Keratinocyte (primary cell): ENCODE data around the gene ABHD13. TPM values are rescaled to one million over a fixed set of nuclear protein-coding genes. Genes with fewer than 3 reads are reported as not detected.
"Not testable (repeated sequence)": the region's sequence is repeated elsewhere in the genome, so short reads cannot be mapped to it uniquely, and the experiment has no call there.

ENCODE experiments used
- DNase-seq: peaks from one replicate; pipeline ENCODE4 v3.0.0-alpha.2; 2011; ENCODE audit warnings: low read depth, missing footprints, low spot score
- FAIRE-seq: peaks from 2 replicates; lab custom pipeline; 2011; peaks lifted over from hg19 to GRCh38; lab: Jason Lieb, UNC
- H2AFZ ChIP-seq: 2 replicates; pipeline ENCODE4 v1.6.0; 2012; ENCODE audit warnings: low read length, control low read depth, inconsistent platforms; ENCODE audit not compliant: control insufficient read depth
- H3K27ac ChIP-seq: 2 replicates; pipeline ENCODE4 v1.5.1; 2011; ENCODE audit warnings: low read length; ENCODE audit not compliant: control insufficient read depth, insufficient read depth
- H3K27me3 ChIP-seq: 3 replicates; pipeline ENCODE4 v1.6.0; 2011; ENCODE audit warnings: low read length; ENCODE audit not compliant: control insufficient read depth, insufficient read depth; ENCODE audit errors: extremely low read depth
- H3K36me3 ChIP-seq, 2 experiments: 2 replicates in 1 of 2; 3 replicates in 1 of 2; pipeline ENCODE4 v1.5.1; 2011; ENCODE audit warnings: low read length in 2 of 2, mild to moderate bottlenecking in 1 of 2; ENCODE audit not compliant: control insufficient read depth in 2 of 2, insufficient read depth in 2 of 2; ENCODE audit errors: extremely low read depth in 1 of 2
- H3K4me1 ChIP-seq: 3 replicates; pipeline ENCODE4 v1.5.1; 2011; ENCODE audit warnings: low read length; ENCODE audit not compliant: control insufficient read depth, insufficient read depth; ENCODE audit errors: extremely low read depth
- H3K4me2 ChIP-seq: 3 replicates; pipeline ENCODE4 v1.6.0; 2011; ENCODE audit warnings: low read depth, low read length; ENCODE audit not compliant: control insufficient read depth, insufficient read depth; ENCODE audit errors: extremely low read depth
- H3K4me3 ChIP-seq, 3 experiments: fragments of 200-600 bp in 1 of 3; sonication (generic) in 1 of 3; 2 replicates in 2 of 3; 3 replicates in 1 of 3; pipeline ENCODE4 v1.5.1; 2011 to 2016; ENCODE audit warnings: low read length in 3 of 3, mild to moderate bottlenecking in 3 of 3, control low read depth in 2 of 3, inconsistent platforms in 1 of 3, low read depth in 1 of 3, mixed read lengths in 1 of 3, mixed run types in 1 of 3, moderate library complexity in 1 of 3; ENCODE audit not compliant: control insufficient read depth in 2 of 3, insufficient read depth in 2 of 3; ENCODE audit errors: extremely low read depth in 1 of 3
- H3K79me2 ChIP-seq: 2 replicates; pipeline ENCODE4 v1.6.0; 2012; ENCODE audit warnings: low read length; ENCODE audit not compliant: control insufficient read depth, insufficient read depth
- H3K9ac ChIP-seq: 3 replicates; pipeline ENCODE4 v1.6.0; 2011; ENCODE audit warnings: low read length; ENCODE audit not compliant: control insufficient read depth, insufficient read depth; ENCODE audit errors: extremely low read depth
- H3K9me1 ChIP-seq: 3 replicates; pipeline ENCODE4 v1.6.0; 2011; ENCODE audit warnings: low read length; ENCODE audit not compliant: control insufficient read depth, insufficient read depth; ENCODE audit errors: extremely low read depth
- H3K9me3 ChIP-seq: 2 replicates; pipeline ENCODE4 v1.5.1; 2012; ENCODE audit warnings: low read depth, low read length; ENCODE audit not compliant: control insufficient read depth
- H4K20me1 ChIP-seq: 3 replicates; pipeline ENCODE4 v1.6.0; 2011; ENCODE audit warnings: low read length; ENCODE audit not compliant: control insufficient read depth, insufficient read depth; ENCODE audit errors: extremely low read depth
- EZH2 ChIP-seq: IDR thresholded peaks from one replicate; pipeline ENCODE4 v1.6.1; 2012; ENCODE audit warnings: inconsistent platforms, mild to moderate bottlenecking, low read length, moderate library complexity
- dilution Hi-C: fragments of 300-500 bp; cut with MboI; formaldehyde crosslinking; loops from one replicate; pipeline ENCODE4 v1.7.0; 2020; ENCODE audit warnings: low sequenced_read_pairs; ENCODE audit not compliant: extremely low pct_ligation_motif_present
- polyA plus RNA-seq, 5 experiments: library from polyadenylated mRNA; depleted of rRNA in 3 of 5; stranded (reverse) in 3 of 5; stranded (forward) in 1 of 5; unstranded in 1 of 5; fragments of >200 nt; gene quantifications; 1 replicate in 1 of 5; 2 replicates in 3 of 5; 3 replicates in 1 of 5; pipeline versions ENCODE4 v1.2.1 to v1.2.3, GENCODE V29; 2011 to 2012; ENCODE audit warnings: missing spikeins in 2 of 5, low read depth in 1 of 5, low replicate concordance in 1 of 5
- TF ChIP-seq, protein P1 (sequence below), 3 experiments: IDR thresholded peaks in 1 of 3; conservative IDR thresholded peaks in 1 of 3; optimal IDR thresholded peaks in 1 of 3; 2 replicates in 2 of 3; 3 replicates in 1 of 3; pipeline versions ENCODE3 to v1.5.1; 2011; ENCODE audit warnings: low read length in 3 of 3, mild to moderate bottlenecking in 3 of 3, moderate library complexity in 2 of 3, control low read depth in 1 of 3, inconsistent platforms in 1 of 3; ENCODE audit not compliant: insufficient read depth in 2 of 3; ENCODE audit errors: extremely low read depth in 1 of 3

Gene ABHD13
- polyA plus RNA-seq, 1 donor (not counting 4 experiments of a cell fraction or from before 2014, with no cell fraction given), result 12.8 TPM

DNA sequence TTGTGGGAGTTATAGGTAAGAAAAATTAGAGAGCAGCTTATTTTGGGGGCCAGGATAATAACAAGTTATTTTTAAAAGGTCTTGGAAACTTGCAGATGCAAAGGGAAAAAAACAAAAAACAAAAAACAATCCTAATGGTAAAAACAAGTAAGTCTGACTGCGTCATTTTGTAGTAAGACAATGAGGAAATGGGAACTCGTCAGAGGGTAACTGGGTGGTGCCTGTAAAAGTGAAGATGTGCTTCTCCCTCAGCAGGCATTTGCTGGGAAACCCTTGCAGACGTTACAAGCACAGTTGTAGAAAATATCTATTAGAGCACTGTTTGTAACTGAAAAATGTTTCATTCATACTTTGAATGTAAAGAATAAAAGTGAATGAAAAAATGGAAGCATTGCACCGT is 49.2 kb downstream of the ABHD13 start:
- H4K20me1 ChIP-seq, result no peaks in the 10 kb centered on the region
- no peaks in the 10 kb centered on the region for H3K79me2 ChIP-seq
- dilution Hi-C loops, result no loop called here
- no peaks in the 10 kb centered on the region for H3K36me3 ChIP-seq
- no peak for TF ChIP-seq EZH2
- TF ChIP-seq, protein P1, sequence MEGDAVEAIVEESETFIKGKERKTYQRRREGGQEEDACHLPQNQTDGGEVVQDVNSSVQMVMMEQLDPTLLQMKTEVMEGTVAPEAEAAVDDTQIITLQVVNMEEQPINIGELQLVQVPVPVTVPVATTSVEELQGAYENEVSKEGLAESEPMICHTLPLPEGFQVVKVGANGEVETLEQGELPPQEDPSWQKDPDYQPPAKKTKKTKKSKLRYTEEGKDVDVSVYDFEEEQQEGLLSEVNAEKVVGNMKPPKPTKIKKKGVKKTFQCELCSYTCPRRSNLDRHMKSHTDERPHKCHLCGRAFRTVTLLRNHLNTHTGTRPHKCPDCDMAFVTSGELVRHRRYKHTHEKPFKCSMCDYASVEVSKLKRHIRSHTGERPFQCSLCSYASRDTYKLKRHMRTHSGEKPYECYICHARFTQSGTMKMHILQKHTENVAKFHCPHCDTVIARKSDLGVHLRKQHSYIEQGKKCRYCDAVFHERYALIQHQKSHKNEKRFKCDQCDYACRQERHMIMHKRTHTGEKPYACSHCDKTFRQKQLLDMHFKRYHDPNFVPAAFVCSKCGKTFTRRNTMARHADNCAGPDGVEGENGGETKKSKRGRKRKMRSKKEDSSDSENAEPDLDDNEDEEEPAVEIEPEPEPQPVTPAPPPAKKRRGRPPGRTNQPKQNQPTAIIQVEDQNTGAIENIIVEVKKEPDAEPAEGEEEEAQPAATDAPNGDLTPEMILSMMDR (optimal IDR thresholded peaks at IDR 0.05 in 1 of 3, IDR thresholded peaks at IDR 0.05 in 1 of 3, conservative IDR thresholded peaks at IDR 0.05 in 1 of 3; ENCODE audit: extremely low read depth in 1 of 3, insufficient read depth in 2 of 3, low read length in 3 of 3), result no peak
- H3K4me2 ChIP-seq, result no peak overlapping the region
- H3K27me3 ChIP-seq, result no peaks in the 10 kb centered on the region
- no peaks in the 10 kb centered on the region for H3K9me3 ChIP-seq
- H3K9ac ChIP-seq, result no peak overlapping the region
- H3K9me1 ChIP-seq, result no peaks in the 10 kb centered on the region
- H2AFZ ChIP-seq, result no peak overlapping the region
- no peak overlapping the region for H3K27ac ChIP-seq
- no peak for FAIRE-seq
- no peak for DNase-seq
- peaks cover 4% of the 10 kb centered on the region for H3K4me1 ChIP-seq
- H3K4me3 ChIP-seq, result no peak overlapping the region

DNA sequence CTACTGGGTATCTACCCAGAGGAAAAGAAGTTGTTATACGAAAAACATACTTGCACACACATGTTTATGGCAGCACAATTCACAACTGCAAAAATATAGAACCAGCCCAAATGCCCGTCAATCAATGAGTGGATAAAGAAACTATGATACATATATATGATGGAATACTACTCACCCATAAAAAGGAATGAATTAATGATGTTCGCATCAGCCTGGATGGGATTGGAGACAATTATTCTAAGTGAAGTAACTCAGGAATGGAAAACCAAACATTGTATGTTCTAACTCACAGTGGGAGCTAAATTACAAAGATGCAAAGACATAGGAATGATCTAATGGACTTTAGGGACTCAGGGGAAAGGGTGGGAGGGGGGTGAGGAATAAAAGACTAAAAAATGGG is 49.7 kb downstream of the ABHD13 start:
- H3K9me3 ChIP-seq, H3K4me1 ChIP-seq, H4K20me1 ChIP-seq, H3K36me3 ChIP-seq, DNase-seq, FAIRE-seq, H3K4me3 ChIP-seq, H2AFZ ChIP-seq, H3K79me2 ChIP-seq, H3K9ac ChIP-seq, dilution Hi-C loops, H3K27me3 ChIP-seq, H3K27ac ChIP-seq, H3K9me1 ChIP-seq, H3K4me2 ChIP-seq: not testable (repeated sequence)

DNA sequence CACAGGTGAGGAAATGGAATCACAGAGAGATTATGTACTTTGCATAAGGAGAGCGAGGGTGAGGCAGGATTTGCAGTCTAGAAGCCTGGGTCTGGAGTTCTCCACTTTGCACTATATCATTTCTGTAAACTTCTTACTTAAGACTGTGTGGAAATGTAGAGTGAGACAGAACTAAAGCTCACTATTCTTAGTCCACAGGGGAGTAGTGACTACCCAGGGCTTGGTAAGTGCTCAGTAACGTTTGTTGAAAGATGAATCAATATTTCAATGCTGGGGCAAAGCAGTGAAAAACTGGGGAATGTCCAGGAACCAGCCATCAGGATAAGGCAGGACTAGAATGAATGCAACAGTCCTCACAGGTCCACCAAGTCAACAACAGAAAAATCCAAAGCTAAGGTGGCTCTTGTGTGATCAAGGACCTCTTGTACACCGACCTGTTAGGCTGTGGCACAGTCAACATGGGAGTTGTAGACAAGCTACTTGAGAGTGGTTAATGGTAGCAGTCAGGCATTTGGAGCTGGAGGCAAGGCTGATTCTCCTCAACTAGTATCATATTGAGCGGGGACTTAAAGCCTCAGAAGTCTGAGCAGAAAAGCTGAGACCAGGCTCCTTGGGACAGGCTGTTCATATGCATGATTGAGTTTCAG is 50.4 kb downstream of the ABHD13 start:
- H3K9me3 ChIP-seq, result no peaks in the 10 kb centered on the region
- peaks cover 4% of the 10 kb centered on the region for H3K4me1 ChIP-seq
- no peak overlapping the region for H3K4me2 ChIP-seq
- no peak overlapping the region for H2AFZ ChIP-seq
- no peak overlapping the region for H3K27ac ChIP-seq
- no peaks in the 10 kb centered on the region for H3K27me3 ChIP-seq
- no peaks in the 10 kb centered on the region for H3K36me3 ChIP-seq
- FAIRE-seq, result no peak
- no peaks in the 10 kb centered on the region for H3K9me1 ChIP-seq
- H4K20me1 ChIP-seq, result no peaks in the 10 kb centered on the region
- H3K9ac ChIP-seq, result no peak overlapping the region
- no peak for TF ChIP-seq EZH2
- TF ChIP-seq, protein P1 (optimal IDR thresholded peaks at IDR 0.05 in 1 of 3, IDR thresholded peaks at IDR 0.05 in 1 of 3, conservative IDR thresholded peaks at IDR 0.05 in 1 of 3; ENCODE audit: extremely low read depth in 1 of 3, insufficient read depth in 2 of 3, low read length in 3 of 3), result no peak
- H3K4me3 ChIP-seq, result no peak overlapping the region
- DNase-seq, result no peak
- H3K79me2 ChIP-seq, result no peaks in the 10 kb centered on the region
- dilution Hi-C loops, result no loop called here
